NOMO-1 (cell line): Measurements from ENCODE around the gene SRRM2.

Experiments
- DNase-seq, 2 experiments: peaks; one replicate each; lab custom pipeline; 2025; ENCODE audit not compliant: unreplicated experiment in 2 of 2; lab: John Stamatoyannopoulos, UW

Gene SRRM2

GRCh38 chr16:2818272-2818876 lies 65.9 kb downstream of the SRRM2 start:
- DNase-seq, result no peak

DNA sequence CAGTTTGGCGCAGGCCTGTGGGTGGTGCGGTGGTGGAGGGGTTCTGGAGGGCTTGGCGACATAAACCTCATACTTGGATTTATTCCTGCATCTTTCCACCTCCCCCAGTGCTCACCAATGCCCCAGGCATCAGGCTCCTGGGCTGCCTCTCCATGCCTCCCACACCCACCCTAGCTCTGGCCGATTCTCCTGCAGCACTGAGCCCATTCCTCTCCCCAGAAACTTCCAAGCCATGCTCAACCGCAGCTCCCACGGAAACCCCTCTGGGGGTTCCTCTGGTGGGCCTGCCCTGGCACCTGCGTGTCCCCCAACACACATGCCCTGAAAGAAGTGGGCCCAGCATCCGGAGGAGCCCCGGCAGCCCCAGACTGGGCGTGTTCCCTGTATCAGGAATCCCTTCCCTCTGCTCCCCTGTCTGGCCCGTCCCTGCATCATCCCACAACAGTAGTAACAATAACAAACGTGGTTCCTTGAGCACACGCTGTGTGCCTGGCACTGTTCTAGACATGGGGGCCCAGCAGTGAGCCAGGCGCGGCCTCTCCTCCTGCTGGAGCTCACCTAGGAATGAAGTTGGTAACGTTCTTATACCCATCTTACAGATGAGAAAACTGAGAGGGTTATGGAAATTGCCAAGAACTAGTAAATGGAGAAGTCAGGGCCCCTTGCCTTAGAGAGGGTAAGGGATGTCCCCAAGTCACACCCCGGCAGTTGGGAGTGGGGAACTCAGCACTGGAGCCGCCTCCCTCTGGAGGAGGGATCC lies 66.9 kb downstream of the SRRM2 start:
- no peak for DNase-seq

DNA sequence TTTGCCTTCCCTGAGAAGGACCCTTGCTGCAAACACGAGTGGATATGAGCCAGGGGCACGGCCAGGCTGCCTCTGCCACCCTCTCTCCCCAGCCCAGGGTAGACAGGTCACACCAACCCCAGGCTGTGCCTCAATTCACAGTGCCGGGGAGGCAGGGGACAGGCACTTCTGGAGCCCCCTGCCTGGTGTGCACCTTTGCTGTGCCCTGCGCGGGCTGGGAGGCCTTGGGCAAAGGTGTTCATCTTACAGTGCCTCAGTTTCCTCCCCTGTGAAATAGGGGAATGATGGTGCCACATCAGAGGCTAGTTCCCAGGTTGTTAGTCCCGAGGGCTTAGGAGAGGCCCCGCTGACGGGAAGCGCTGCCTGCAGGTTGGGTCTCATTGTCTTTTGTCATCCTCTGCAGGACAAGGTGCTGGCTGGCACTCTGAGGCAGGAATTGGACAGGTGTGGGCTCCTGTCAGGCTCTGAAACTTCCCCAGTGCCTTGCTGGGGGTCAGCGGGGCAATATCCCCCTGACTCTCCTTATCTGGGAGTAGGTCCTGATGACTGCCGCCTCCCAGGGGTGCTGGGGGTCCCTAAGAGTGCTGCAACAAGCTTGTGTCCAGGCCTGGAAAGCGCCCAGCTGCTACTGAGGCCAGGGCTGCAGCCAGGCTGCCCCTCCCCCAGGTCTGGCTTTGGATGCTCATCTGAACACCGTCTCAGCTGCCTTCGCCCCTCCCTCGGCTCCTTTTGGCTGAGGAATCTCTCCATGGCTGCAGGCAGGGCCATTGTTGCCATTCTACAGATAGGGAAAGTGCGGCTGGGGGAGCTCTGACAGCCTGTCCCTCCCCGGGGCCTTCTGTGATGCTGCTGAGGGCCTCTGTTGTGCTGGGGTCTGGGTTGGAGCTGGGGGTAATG lies 67.7 kb downstream of the SRRM2 start:
- DNase-seq, result no peak
